CD8-positive, alpha-beta memory T cell (primary cell): ENCODE measurements around the gene DCTN2. TPM values are rescaled to one million over a fixed set of nuclear protein-coding genes. Genes with fewer than 3 reads are reported as not detected.
A peak's percentile ranks its signal among the peaks of the same experiment; 100 is the strongest.

ENCODE experiments used
- CTCF ChIA-PET: fragments of 350-600 bp; sonication (Branson Sonifier 250); formaldehyde crosslinking; loops from one replicate; lab custom pipeline; 2021; ENCODE audit warnings: antibody characterized with exemption; lab: Charles Lee
- POLR2A ChIA-PET: fragments of 350-600 bp; sonication (Branson Sonifier 250); formaldehyde crosslinking; loops from one replicate; lab custom pipeline; 2021; ENCODE audit warnings: antibody characterized with exemption; lab: Charles Lee
- DNase-seq, 5 donors: peaks; one replicate each; pipeline versions ENCODE4 v3.0.0 to v3.0.0-alpha.2; 2020 to 2022; ENCODE audit warnings: mixed read lengths in 1 of 5
- H3K27ac ChIP-seq: one replicate; pipeline ENCODE4 v1.7.0; 2013; ENCODE audit warnings: low read depth, mild to moderate bottlenecking, low read length, moderate library complexity
- H3K27me3 ChIP-seq: 2 replicates; pipeline ENCODE4 v1.7.0; 2013; ENCODE audit warnings: low read length, mild to moderate bottlenecking; ENCODE audit not compliant: insufficient read depth, poor library complexity, severe bottlenecking
- H3K36me3 ChIP-seq: 2 replicates; pipeline ENCODE4 v1.7.0; 2013; ENCODE audit warnings: mild to moderate bottlenecking, low read length, moderate library complexity; ENCODE audit not compliant: insufficient read depth
- H3K4me1 ChIP-seq: 2 replicates; pipeline ENCODE4 v1.7.0; 2013; ENCODE audit warnings: mild to moderate bottlenecking, low read length, moderate library complexity; ENCODE audit not compliant: insufficient read depth
- H3K4me3 ChIP-seq: 2 replicates; pipeline ENCODE4 v1.7.0; 2013; ENCODE audit warnings: mild to moderate bottlenecking, low read length
- H3K9me3 ChIP-seq: 2 replicates; pipeline ENCODE4 v1.7.0; 2013; ENCODE audit warnings: mild to moderate bottlenecking, low read length
- H3K27ac Mint-ChIP-seq, 8 donors: one replicate each; pipeline ENCODE4 v1.8.0; 2020 to 2021; ENCODE audit warnings: mixed read lengths in 8 of 8, mild to moderate bottlenecking in 6 of 8, inconsistent platforms in 3 of 8, moderate library complexity in 3 of 8
- H3K27me3 Mint-ChIP-seq, 2 donors: one replicate each; pipeline ENCODE4 v1.8.0; 2020 to 2021; ENCODE audit warnings: mixed read lengths in 2 of 2, mild to moderate bottlenecking in 1 of 2, moderate library complexity in 1 of 2
- H3K36me3 Mint-ChIP-seq, 3 donors: one replicate each; pipeline ENCODE4 v1.8.0; 2020 to 2021; ENCODE audit warnings: mixed read lengths in 3 of 3, inconsistent platforms in 1 of 3, mild to moderate bottlenecking in 1 of 3
- H3K4me1 Mint-ChIP-seq, 3 donors: one replicate each; pipeline ENCODE4 v1.8.0; 2020 to 2021; ENCODE audit warnings: mixed read lengths in 3 of 3, inconsistent platforms in 1 of 3, mild to moderate bottlenecking in 1 of 3
- H3K4me3 Mint-ChIP-seq, 7 donors: one replicate each; pipeline ENCODE4 v1.8.0; 2020 to 2021; ENCODE audit warnings: mixed read lengths in 7 of 7, mild to moderate bottlenecking in 6 of 7, moderate library complexity in 4 of 7, inconsistent platforms in 2 of 7
- H3K9me3 Mint-ChIP-seq, 5 donors: one replicate each; pipeline ENCODE4 v1.8.0; 2020 to 2022; ENCODE audit warnings: mixed read lengths in 5 of 5, mild to moderate bottlenecking in 3 of 5, moderate library complexity in 2 of 5, inconsistent platforms in 1 of 5
- polyA plus RNA-seq: library from polyadenylated mRNA; unstranded; fragments of 300-500 nt; fragmentation: Illumina TruSeq; gene quantifications from one replicate; pipeline ENCODE4 v1.2.3, GENCODE V29; 2021
- total RNA-seq, 2 experiments: library from RNA; stranded (reverse); gene quantifications; one replicate each; pipeline ENCODE4 v1.2.3, GENCODE V29; 2021

Gene DCTN2
- total and polyA plus RNA-seq, 3 experiments from 2014 or later = 80.8 to 99.3 (median 98.7) TPM

DNA sequence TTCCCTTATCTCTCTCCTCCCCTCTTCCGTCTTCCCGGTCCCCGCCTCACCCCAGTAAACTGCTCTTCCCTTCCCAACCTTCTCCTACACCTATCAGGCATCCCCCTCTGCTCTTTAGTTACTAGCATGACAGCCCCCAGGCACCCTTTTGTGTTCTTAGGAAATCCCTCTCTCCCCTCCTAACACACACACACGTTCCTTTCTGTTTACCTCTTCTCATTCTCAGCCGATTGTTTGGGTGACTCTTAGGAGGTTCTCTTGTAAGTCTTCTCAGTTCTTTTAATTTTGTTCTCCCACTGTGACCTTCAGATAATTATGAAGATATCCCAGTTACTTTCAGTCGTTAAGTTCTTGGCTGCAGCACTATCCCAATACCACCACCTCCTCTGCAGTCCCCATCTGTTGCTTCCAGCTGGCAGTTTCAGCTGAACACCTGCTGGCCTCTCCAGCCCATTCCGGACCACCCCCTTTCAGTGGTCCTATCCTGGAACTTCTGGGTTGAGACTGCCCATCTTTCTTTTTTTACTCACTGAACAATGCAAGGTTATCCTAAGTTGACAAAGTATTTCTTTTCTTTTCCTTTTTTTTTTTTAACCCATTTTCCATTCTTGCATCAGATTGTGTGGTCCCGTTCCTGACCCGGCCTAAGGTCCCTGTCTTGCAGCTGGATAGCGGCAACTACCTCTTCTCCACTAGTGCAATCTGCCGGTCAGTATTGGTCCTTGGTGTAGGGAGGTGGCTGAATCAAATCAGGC is 58.4 kb downstream of the DCTN2 start:
- H3K4me1 Mint-ChIP-seq = peaks cover 27 to 39% (median 30%) of the 10 kb centered on the region in 3 donors
- CTCF ChIA-PET = interaction anchor here (2.2 to 4.8 kb wide), 2 partner anchors 11 to 14 kb away, joined by 4 to 22 read pairs; no protein-coding TSS in a partner anchor
- peak overlapping the region; percentile 93 to 99 (median 97) for H3K4me3 Mint-ChIP-seq
- peak overlapping the region; percentile 86 for H3K4me3 ChIP-seq
- POLR2A ChIA-PET = interaction anchor here (0.7 to 1.7 kb wide), 2 partner anchors 11 to 33 kb away, joined by 3 to 4 read pairs; partner anchors contain the start of gene INHBE
- no peaks in the 10 kb centered on the region for H3K9me3 Mint-ChIP-seq
- no peaks in the 10 kb centered on the region for H3K27me3 Mint-ChIP-seq
- no peak for DNase-seq
- peaks cover 19% of the 10 kb centered on the region for H3K4me1 ChIP-seq
- H3K27ac Mint-ChIP-seq = peak overlapping the region; percentile 80 to 99 (median 96)
- H3K36me3 Mint-ChIP-seq = peaks cover 5 to 49% (median 14%) of the 10 kb centered on the region in 3 donors
- no peaks in the 10 kb centered on the region for H3K9me3 ChIP-seq
- H3K36me3 ChIP-seq = peaks cover 33% of the 10 kb centered on the region
- H3K27me3 ChIP-seq = no peaks in the 10 kb centered on the region
- peak overlapping the region; percentile 71 for H3K27ac ChIP-seq

DNA sequence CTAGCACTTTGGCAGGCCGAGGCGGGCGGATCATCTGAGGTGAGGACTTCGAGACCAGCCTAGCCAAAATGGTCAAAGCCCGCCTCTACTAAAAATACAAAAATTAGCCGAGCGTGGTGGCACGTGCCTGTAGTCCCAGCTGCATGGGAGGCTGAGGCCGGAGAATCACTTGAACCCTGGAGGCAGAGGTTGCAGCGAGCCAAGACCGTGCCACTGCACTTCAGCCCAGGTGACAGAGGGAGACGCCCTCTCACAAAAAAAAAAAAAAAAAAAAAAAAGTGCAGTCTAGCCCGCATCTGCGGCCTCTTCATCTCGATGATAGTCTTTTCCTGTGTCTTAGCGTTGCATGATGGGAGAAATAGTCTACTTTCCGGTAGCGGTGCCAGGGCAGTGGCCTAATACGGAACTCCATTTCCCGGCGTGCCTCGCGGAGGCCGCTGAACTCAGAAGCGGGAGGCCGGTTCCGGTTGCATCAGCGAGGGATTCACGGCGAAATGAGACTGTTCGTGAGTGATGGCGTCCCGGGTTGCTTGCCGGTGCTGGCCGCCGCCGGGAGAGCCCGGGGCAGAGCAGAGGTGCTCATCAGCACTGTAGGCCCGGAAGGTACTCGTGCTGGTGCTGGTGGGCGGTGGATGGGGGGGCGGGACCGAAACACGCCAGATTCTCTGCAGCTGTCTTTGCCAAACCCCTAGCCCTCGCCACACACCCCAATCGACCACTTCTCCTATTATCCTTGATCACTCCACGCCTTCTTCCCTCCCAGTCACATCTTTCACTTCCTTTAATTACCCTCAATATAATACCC is 59.2 kb downstream of the DCTN2 start, which contains the start of gene MARS1:
MARS1 (plus strand) TSS at position 472 of the 805 bp plus-strand sequence; CDS start at position 495, 23 bp downstream.
- peak within 1 kb of the TSS; percentile 80 to 99 (median 96) for H3K27ac Mint-ChIP-seq
- H3K27me3 Mint-ChIP-seq = no peaks in the 10 kb centered on the region
- H3K36me3 Mint-ChIP-seq = peaks cover 2 to 46% (median 13%) of the 10 kb centered on the region in 3 donors
- H3K4me1 Mint-ChIP-seq = peaks cover 32 to 44% (median 37%) of the 10 kb centered on the region in 3 donors
- H3K9me3 ChIP-seq = no peaks in the 10 kb centered on the region
- peak within 1 kb of the TSS; percentile 93 to 99 (median 97) for H3K4me3 Mint-ChIP-seq
- DNase-seq = peak; percentile 85 to 95 (median 92)
- peak within 1 kb of the TSS; percentile 71 for H3K27ac ChIP-seq
- H3K27me3 ChIP-seq = no peaks in the 10 kb centered on the region
- peaks cover 19% of the 10 kb centered on the region for H3K4me1 ChIP-seq
- CTCF ChIA-PET = interaction anchor here (0.8 to 4.8 kb wide), 5 partner anchors 10 to 253 kb away, joined by 3 to 22 read pairs (median 3); no protein-coding TSS in a partner anchor
- POLR2A ChIA-PET = interaction anchor here (1.4 to 1.7 kb wide), 2 partner anchors 11 to 32 kb away, joined by 4 to 6 read pairs; partner anchors contain the start of gene DDIT3
- peak within 1 kb of the TSS; percentile 86 for H3K4me3 ChIP-seq
- peaks cover 32% of the 10 kb centered on the region for H3K36me3 ChIP-seq
- no peaks in the 10 kb centered on the region for H3K9me3 Mint-ChIP-seq

DNA sequence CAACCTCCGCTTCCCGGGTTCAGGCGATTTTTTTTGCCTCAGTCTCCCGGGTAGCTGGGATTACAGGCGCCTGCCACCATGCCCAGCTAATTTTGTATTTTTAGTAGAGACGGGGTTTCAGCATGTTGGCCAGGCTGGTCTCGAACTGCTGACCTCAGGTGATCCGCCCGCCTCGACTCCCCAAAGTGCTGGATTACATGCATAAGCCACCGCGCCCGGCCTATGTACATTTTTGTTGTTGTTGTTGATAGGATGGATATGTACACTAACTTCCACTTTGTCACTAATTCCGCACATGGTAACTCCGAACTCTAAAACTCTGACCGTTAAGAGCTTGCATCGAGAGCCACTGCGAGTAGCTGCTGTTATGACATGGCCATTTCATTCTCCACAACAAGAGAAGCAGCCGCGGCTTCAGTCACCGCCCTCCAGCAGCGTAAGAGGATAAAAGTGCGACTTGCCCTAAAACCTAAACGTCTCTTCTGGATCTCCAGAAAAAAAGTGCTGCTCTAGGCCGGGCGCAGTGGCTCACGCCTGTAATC is 59.9 kb downstream of the DCTN2 start:
- H3K4me1 Mint-ChIP-seq = peaks cover 32 to 41% (median 37%) of the 10 kb centered on the region in 3 donors
- no peaks in the 10 kb centered on the region for H3K27me3 Mint-ChIP-seq
- H3K36me3 Mint-ChIP-seq = peaks cover 0 to 40% (median 9%) of the 10 kb centered on the region in 3 donors
- POLR2A ChIA-PET = interaction anchor here (0.6 to 1.7 kb wide), 3 partner anchors 10 to 68 kb away, joined by 3 to 6 read pairs (median 4); partner anchors contain the start of gene DDIT3
- Histone ChIP-seq H3K27ac (no peak overlapping the region), H3K4me1 (peaks cover 19% of the 10 kb centered on the region), H3K27me3 (no peaks in the 10 kb centered on the region), H3K9me3 (no peaks in the 10 kb centered on the region), H3K4me3 (no peak overlapping the region), H3K36me3 (peaks cover 29% of the 10 kb centered on the region)
- H3K4me3 Mint-ChIP-seq = peak overlapping the region in 3 of 7 donors; percentile 28 to 96 (median 95)
- H3K27ac Mint-ChIP-seq = peak overlapping the region; percentile 80 to 99 (median 96)
- CTCF ChIA-PET = interaction anchor here (0.8 to 4.8 kb wide), 6 partner anchors 9 to 253 kb away, joined by 3 to 22 read pairs (median 4); partner anchors contain the start of gene GLI1
- no peak for DNase-seq
- no peaks in the 10 kb centered on the region for H3K9me3 Mint-ChIP-seq

DNA sequence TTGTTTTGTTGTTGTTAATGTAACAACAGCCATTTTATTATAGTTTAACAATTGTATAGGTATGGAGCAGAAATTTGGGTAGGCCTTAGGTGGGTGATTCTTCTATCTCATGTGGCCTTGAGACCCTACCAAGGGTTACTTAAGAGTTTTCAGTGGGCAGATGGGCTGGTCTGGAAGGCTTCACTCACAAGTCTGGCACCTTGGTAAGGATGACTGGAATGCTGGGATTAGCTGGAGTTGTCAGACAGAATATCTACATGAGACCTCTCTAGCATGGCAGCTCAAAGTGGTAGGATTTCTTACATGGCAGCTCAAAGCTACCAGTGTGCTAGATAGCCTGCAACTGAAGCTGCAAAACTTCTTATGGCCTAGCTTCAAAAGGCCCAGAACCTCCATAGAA is 61.3 kb downstream of the DCTN2 start:
- peaks cover 40 to 48% (median 43%) of the 10 kb centered on the region in 3 donors for H3K4me1 Mint-ChIP-seq
- ChIA-PET CTCF (interaction anchor here (0.6 to 2.8 kb wide), 2 partner anchors 14 to 27 kb away, joined by 3 to 13 read pairs; partner anchors contain the start of gene GLI1), POLR2A (interaction anchor here (0.8 kb wide), 1 partner anchor 26 kb away, joined by 3 read pairs; the partner anchor contains the start of gene GLI1)
- no peak for DNase-seq
- H3K27ac ChIP-seq = no peak overlapping the region
- peaks cover 29% of the 10 kb centered on the region for H3K4me1 ChIP-seq
- peak overlapping the region in 3 of 8 donors; percentile 40 to 70 (median 57) for H3K27ac Mint-ChIP-seq
- no peaks in the 10 kb centered on the region for H3K9me3 ChIP-seq
- H3K4me3 ChIP-seq = no peak overlapping the region
- H3K27me3 Mint-ChIP-seq = no peaks in the 10 kb centered on the region
- H3K36me3 Mint-ChIP-seq = peaks cover 0 to 26% (median 3%) of the 10 kb centered on the region in 3 donors
- no peaks in the 10 kb centered on the region for H3K27me3 ChIP-seq
- H3K9me3 Mint-ChIP-seq = no peaks in the 10 kb centered on the region
- peaks cover 18% of the 10 kb centered on the region for H3K36me3 ChIP-seq
- no peak overlapping the region for H3K4me3 Mint-ChIP-seq

DNA sequence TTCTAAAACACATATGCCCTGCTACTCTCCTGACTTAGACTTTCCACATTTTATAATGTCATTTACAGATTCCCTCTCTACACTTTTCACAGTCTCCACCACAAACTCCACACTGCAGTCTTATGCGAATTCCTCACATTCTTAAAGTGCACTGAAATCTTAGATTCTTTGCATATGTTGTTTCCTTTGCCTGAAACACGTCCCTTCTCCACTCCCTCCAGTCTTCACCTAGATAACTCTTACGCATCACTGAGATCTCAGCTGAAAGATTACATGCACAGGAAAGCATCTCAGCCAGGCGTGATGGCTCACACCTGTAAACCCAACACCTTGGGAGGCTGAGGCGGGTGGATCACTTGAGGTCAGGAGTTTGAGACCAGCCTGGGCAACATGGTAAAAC is 63.5 kb downstream of the DCTN2 start:
- H3K27ac ChIP-seq = no peak overlapping the region
- Mint-ChIP-seq H3K27me3 (peaks cover 0 to 2% of the 10 kb centered on the region in 2 donors), H3K4me3 (peak overlapping the region in 1 of 7 donors; percentile 60), H3K36me3 (peaks cover 0 to 10% (median 0%) of the 10 kb centered on the region in 3 donors), H3K9me3 (no peaks in the 10 kb centered on the region), H3K27ac (peak overlapping the region in 7 of 8 donors; percentile 7 to 95 (median 38)), H3K4me1 (peaks cover 49 to 56% (median 54%) of the 10 kb centered on the region in 3 donors)
- ChIA-PET CTCF (no interaction called here), POLR2A (no interaction called here)
- peaks cover 42% of the 10 kb centered on the region for H3K4me1 ChIP-seq
- no peak for DNase-seq
- H3K4me3 ChIP-seq = no peak overlapping the region
- H3K9me3 ChIP-seq = no peaks in the 10 kb centered on the region
- no peaks in the 10 kb centered on the region for H3K27me3 ChIP-seq
- no peaks in the 10 kb centered on the region for H3K36me3 ChIP-seq

DNA sequence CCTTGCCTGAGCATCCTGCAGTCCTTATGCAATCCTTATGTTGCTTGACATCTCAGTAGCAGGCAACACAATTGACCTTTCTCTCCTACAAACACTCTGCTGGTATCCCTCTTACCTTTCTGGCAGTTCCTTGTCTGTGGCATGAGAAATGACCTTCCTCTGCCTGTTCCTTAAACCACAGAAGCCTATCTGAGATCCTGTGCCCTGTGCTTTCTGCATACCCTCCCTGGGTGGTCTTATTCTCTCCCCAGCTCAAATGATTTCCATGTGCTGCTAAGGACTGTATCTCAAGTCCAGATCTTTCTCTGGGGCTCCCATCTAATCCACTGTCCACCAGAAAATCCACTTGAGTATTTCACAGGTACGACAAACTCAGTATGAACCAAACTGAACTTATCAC is 65.3 kb downstream of the DCTN2 start:
- Histone ChIP-seq H3K9me3 (no peaks in the 10 kb centered on the region), H3K27me3 (no peaks in the 10 kb centered on the region), H3K4me1 (peaks cover 40% of the 10 kb centered on the region), H3K27ac (no peak overlapping the region), H3K36me3 (no peaks in the 10 kb centered on the region), H3K4me3 (no peak overlapping the region)
- Mint-ChIP-seq H3K4me3 (peak overlapping the region in 4 of 7 donors; percentile 12 to 60 (median 47)), H3K27me3 (peaks cover 0 to 3% of the 10 kb centered on the region in 2 donors), H3K4me1 (peaks cover 55 to 58% (median 56%) of the 10 kb centered on the region in 3 donors), H3K27ac (peak overlapping the region; percentile 99 to 100 (median 100)), H3K9me3 (no peaks in the 10 kb centered on the region), H3K36me3 (peaks cover 0 to 18% (median 0%) of the 10 kb centered on the region in 3 donors)
- POLR2A ChIA-PET = no interaction called here
- CTCF ChIA-PET = interaction anchor here (0.9 to 10.4 kb wide), 2 partner anchors 9 to 21 kb away, joined by 3 to 167 read pairs; partner anchors contain the start of gene GLI1
- DNase-seq = no peak
